Measurements from ENCODE around the gene CDK5. TPM values are rescaled to one million over a fixed set of nuclear protein-coding genes. Genes with fewer than 3 reads are reported as not detected.

The CDK5 gene
- total and polyA plus RNA-seq, 9 of the 15 experiments (the other 6 are each of a cell fraction or from before 2014, with no cell fraction given): 3.2 to 38.0 (median 27.5) TPM

- TF ChIP-seq YY1 (IDR thresholded peaks at IDR 0.05; ENCODE audit: borderline replicate concordance in 1 of 3, control insufficient read depth in 1 of 3, extremely low read depth in 1 of 3, insufficient read depth in 3 of 3, insufficient read length in 1 of 3, insufficient replicate concordance in 2 of 3, low read depth in 1 of 3, low read length in 2 of 3): peak in 1 of 3 experiments; percentile 8
- TF ChIP-seq RCOR1 (IDR thresholded peaks at IDR 0.05; ENCODE audit: borderline replicate concordance in 1 of 2, low read depth in 2 of 2, low read length in 2 of 2): no peak
- peak; percentile 59; the same call in 1 of the 2 replicates for TF ChIP-seq ZNF12 (CRISPR knock-in tag; IDR thresholded peaks at IDR 0.05)
- peak; percentile 53; the same call in 1 of the 2 replicates for TF ChIP-seq HDGF (IDR thresholded peaks at IDR 0.05)
- TF ChIP-seq CEBPG (CRISPR knock-in tag; IDR thresholded peaks at IDR 0.05): no peak
- no peak for TF ChIP-seq CEBPG (tag; conservative IDR thresholded peaks at IDR 0.05 in 1 of 2, IDR thresholded peaks at IDR 0.05 in 1 of 2)
- TF ChIP-seq MBD1 (CRISPR knock-in tag; IDR thresholded peaks at IDR 0.05): no peak
- TF ChIP-seq PHB2 (IDR thresholded peaks at IDR 0.05; ENCODE audit: low read depth): 0 out of 2 replicates have a peak, but pooled peaks have one; percentile 60
- TF ChIP-seq CREB3 (tag; conservative IDR thresholded peaks at IDR 0.05; ENCODE audit: low read depth): 0 out of 2 replicates have a peak, but pooled peaks have one; percentile 31
- TF ChIP-seq FIP1L1 (IDR thresholded peaks at IDR 0.05; ENCODE audit: low read depth, low read length, poor library complexity, severe bottlenecking): no peak
- TF ChIP-seq, protein P1, sequence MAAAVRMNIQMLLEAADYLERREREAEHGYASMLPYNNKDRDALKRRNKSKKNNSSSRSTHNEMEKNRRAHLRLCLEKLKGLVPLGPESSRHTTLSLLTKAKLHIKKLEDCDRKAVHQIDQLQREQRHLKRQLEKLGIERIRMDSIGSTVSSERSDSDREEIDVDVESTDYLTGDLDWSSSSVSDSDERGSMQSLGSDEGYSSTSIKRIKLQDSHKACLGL (CRISPR knock-in tag; IDR thresholded peaks at IDR 0.05; ENCODE audit: borderline replicate concordance, poor library complexity, severe bottlenecking): no peak
- no peak for TF ChIP-seq HSF4 (CRISPR knock-in tag; IDR thresholded peaks at IDR 0.05; ENCODE audit: borderline replicate concordance)
- TF ChIP-seq, protein P2, sequence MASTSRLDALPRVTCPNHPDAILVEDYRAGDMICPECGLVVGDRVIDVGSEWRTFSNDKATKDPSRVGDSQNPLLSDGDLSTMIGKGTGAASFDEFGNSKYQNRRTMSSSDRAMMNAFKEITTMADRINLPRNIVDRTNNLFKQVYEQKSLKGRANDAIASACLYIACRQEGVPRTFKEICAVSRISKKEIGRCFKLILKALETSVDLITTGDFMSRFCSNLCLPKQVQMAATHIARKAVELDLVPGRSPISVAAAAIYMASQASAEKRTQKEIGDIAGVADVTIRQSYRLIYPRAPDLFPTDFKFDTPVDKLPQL (IDR thresholded peaks at IDR 0.05; ENCODE audit: extremely low read depth, insufficient read length): no peak
- TF ChIP-seq KDM4B (IDR thresholded peaks at IDR 0.05; ENCODE audit: borderline replicate concordance in 2 of 2, low read depth in 1 of 2): no peak
- TF ChIP-seq POLR2AphosphoS2 (IDR thresholded peaks at IDR 0.05; ENCODE audit: low read length): no peak
- TF ChIP-seq, protein P3, sequence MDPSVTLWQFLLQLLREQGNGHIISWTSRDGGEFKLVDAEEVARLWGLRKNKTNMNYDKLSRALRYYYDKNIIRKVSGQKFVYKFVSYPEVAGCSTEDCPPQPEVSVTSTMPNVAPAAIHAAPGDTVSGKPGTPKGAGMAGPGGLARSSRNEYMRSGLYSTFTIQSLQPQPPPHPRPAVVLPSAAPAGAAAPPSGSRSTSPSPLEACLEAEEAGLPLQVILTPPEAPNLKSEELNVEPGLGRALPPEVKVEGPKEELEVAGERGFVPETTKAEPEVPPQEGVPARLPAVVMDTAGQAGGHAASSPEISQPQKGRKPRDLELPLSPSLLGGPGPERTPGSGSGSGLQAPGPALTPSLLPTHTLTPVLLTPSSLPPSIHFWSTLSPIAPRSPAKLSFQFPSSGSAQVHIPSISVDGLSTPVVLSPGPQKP (CRISPR knock-in tag; IDR thresholded peaks at IDR 0.05): no peak
- TF ChIP-seq HDAC3 (IDR thresholded peaks at IDR 0.05; ENCODE audit: borderline replicate concordance, partially characterized antibody): no peak
- TF ChIP-seq EGR1 (conservative IDR thresholded peaks at IDR 0.05): no peak
- TF ChIP-seq CHD1 (IDR thresholded peaks at IDR 0.05; ENCODE audit: low read length): peak; percentile 45
- TF ChIP-seq ZSCAN29 (IDR thresholded peaks at IDR 0.05): no peak; the same call in 1 of the 2 replicates
Observed at GRCh38 chr7:151061213-151062110, 3.8 kb upstream of the CDK5 start (continued).

Measured in K562 (cell line).